Activated CD4-positive, alpha-beta T cell treated with anti-CD3 and anti-CD28 coated beads, Interleukin-2, amount 50 U/mL, for 48 hours (primary cell): ENCODE measurements around the gene EPB41L2.
"Not testable (repeated sequence)": the region's sequence is repeated elsewhere in the genome, so short reads cannot be mapped to it uniquely, and the experiment has no call there.

Experiments used
- DNase-seq, 2 experiments: peaks; one replicate each; pipeline ENCODE4 v3.0.0-alpha.2; 2020

EPB41L2 gene

DNA sequence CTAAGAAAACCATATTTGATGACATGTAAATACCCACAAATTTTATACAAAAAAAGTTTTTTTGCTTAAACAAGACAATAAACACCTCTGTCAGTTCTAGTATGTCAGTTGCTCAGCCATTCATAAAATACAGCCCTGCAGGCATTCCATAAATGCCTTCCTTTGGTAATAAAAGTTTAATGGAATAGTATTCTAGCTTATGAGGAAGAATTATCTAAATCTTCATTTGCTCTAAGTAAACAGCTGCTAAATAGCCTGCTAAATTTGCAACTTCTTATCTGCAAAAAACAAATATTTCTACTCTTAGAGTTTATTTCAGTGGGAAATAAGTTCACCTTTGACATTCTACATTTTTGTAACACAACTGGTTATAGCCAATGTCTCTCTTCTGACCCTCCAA is 127.1 kb downstream of the EPB41L2 start:
- no peak for DNase-seq

GRCh38 chr6:130934848-130935585 is 128.0 kb downstream of the EPB41L2 start:
- no peak for DNase-seq

- DNase-seq: no peak
These were observed 129.3 kb downstream of the EPB41L2 start for GRCh38 chr6:130933712-130934200.

DNA sequence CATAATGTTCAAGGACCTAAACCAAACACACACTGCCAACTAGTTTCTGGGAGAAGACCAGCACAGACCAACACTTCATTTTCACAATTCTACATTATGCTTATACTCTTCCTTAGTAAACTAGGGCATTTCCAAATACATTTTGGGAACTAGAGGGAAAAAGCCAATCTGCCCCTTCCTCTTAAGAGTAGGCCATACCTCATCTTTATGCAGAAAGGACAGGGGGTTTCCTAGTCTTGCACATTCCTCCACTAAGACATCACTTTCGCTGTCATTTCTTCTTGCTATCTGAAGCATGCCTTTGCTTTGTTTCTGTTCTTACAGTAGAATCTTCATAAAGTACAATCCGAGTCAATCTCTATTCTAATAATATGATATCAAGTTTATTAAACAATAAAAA is 130.1 kb downstream of the EPB41L2 start:
- no peak for DNase-seq

GRCh38 chr6:130932438-130932837 is 130.6 kb downstream of the EPB41L2 start:
- no peak for DNase-seq

GRCh38 chr6:130931683-130932082 is 131.4 kb downstream of the EPB41L2 start:
- DNase-seq: no peak

- DNase-seq: no peak
These were observed 133.9 kb downstream of the EPB41L2 start for GRCh38 chr6:130929036-130929678.

DNA sequence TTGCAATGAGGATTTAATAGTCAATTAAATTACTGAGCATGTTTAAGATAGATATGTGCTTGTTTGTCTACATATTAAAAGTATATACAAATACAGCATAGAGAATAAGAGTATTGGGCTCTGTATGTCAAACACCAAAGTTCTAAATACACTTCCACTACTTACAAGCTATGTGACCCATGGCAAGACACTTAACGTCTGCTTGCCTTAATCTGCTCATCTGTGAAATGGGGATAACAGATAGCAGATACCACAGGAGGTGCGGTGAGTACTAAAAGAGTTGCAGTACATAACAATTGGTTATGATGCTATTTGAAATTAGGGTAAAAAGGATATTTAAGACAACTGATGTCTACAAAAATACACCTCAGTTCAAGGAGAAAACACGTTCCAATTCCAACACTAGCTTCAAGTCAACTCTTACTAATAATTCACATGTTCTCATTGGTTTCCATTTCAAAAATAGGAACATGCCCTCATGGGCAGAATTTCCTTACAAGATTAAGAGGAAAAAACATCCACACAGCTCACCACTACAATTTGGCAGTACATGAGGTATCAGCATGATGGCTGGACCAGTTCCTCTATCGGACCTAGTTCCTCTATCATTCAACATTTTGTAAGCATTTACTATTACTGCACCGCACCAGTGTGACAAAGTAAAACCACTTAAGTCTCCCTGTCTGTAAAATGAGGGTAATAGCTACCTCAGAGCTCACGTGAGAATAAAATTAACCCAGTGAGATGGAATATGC is 134.7 kb downstream of the EPB41L2 start:
- DNase-seq: no peak

- DNase-seq: no peak
These were observed 135.7 kb downstream of the EPB41L2 start for GRCh38 chr6:130927305-130927704.

GRCh38 chr6:130923350-130923749 is 139.7 kb downstream of the EPB41L2 start:
- no peak for DNase-seq

DNA sequence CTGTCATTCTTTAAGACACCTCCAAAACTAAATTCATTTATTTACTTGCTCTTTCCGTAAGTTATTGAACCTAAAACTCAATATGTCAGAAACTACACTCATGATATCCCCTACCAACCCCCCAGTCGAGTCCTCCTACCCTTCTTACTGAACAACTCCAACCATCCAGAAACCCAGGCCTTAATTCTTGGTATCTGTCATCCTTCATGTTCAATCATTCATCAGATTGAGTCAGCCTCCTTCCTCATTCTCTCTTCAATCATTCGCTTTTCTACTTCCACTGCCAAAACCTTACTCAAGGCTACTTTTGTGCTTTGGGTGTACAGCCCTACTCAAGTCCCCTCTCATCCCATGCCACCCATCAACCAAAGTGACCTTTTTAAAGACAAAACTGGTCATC is 140.1 kb downstream of the EPB41L2 start:
- DNase-seq: no peak

DNA sequence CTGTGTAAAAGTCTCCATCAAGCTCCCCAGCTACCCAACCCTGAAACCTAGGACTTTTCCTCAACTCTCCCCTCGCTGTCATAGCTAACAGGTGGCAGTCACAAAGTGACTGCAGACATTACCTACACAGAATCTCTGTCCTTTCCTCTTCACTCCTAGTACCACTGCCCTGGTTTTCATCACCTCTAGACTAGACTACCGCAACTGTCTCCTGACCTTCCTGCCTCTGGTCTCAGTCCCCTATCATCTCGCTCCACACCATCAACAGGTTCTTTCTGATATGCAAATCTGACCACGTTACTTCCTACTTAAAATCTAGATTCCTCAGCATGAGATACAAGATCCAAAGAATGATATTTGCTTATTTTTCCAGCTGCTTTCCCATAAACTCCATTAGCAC is 142.1 kb downstream of the EPB41L2 start:
- DNase-seq: no peak

DNA sequence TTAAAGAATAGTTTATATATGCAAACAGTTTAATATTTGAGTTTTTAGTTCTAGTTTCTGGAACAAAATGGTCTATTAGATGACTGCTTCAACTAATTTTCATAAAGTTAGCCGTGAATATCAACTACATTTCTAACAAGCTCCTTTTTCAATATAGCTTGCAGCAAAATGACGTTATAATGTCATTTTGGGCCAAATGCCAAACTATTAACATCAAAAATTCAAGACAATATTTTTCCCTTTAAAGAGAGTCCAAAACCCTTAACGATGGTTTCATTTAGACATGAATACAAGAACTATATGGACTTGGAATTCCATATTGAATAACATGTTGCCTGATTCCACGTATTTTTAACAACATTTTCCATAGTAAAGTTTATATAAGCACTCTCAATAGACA is 144.9 kb downstream of the EPB41L2 start:
- DNase-seq: no peak

DNA sequence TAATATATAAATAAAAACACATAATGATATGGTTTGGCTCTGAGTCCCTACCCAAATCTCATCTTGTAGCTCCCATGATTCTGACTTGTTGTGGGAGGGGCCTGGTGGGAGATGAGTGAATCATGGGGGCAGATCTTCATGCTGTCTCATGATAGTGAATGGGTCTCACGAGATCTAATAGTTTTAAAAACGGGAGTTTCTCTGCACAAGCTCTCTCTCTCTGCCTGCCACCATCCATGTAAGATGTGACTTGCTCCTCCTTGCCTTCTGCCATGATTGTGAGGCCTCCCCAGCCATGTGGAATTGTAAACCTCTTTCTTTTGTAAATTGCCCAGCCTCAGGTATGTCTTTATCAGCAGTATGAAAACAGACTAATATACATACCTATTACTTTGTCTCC is 147.4 kb downstream of the EPB41L2 start:
- DNase-seq: not testable (repeated sequence)

DNA sequence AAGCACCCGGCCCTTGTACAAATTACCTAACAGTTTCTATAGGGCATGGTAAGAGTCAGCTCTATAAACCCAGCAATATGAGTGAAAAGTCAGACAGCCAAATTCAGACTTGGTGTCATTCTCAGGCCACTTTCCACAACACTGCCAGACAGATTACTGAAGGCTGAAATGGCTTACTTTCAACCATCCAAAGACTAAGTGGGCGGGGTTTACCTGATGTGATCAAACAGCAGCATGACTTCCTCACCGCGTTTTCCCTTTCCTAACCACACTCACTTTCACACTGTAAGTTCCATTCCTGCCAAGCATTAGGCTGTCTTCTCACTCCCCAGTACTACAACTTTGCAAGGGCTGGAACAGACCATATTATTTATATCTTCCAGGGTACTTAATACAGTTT is 149.9 kb downstream of the EPB41L2 start:
- DNase-seq: peak; percentile 1 to 26

DNA sequence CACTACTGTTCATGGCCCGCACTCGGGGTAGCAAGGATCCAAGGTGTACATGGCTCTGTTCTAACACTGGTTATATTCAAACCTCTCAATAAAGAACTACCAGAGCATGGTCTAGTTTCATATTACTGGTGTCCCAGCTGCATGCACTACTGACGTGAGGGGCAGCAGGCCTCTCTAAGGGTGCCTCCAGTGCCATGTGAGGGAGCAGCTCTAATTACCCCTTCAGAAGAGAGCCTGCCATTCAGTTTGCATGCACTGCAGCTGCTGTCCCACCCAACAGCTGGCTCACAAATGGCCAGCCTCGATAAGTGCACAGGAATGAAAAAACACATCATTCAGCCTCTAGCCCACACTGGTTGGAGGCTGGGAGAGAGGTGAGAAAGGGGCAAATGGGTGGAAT is 150.6 kb downstream of the EPB41L2 start:
- no peak for DNase-seq

DNA sequence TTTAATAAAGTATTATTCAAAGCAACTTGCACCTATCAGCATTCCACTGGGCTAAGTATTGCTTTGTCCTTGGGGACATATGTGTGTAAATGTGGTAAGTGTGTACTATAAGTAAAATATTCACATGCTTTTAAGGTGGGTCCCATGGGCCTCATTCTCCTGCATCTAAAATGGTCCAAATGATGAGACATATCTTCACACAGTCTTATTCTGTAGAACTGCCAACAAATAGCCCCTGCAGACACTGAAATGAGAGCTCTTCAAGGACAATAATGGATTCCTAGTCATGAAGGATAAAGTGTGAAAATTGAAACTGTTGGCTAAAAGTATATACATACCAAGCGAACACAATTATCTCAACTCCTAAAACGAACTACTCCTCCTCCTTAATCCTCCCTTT is 154.1 kb downstream of the EPB41L2 start:
- DNase-seq: no peak

- DNase-seq: no peak
These were observed 154.9 kb downstream of the EPB41L2 start for GRCh38 chr6:130908188-130908587.

DNA sequence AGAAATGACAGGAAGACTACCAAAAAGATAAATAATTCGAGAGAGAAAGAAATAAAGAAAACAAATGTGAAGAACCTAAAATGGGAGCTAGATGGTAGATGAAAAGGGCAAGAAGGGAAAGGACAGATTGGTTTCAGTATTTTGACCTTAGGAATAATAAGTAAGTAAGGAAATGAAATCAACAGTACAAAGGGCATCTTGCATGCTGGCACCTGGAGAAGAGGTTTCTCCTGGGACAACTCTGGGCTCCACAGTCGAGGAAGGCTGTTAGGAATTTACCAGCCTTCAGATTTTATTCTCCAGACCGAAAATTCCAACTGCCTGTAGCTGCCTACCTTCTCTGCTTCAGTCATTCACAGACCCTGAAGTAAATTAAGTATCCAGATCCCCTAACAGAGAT is 155.4 kb downstream of the EPB41L2 start:
- no peak for DNase-seq

DNA sequence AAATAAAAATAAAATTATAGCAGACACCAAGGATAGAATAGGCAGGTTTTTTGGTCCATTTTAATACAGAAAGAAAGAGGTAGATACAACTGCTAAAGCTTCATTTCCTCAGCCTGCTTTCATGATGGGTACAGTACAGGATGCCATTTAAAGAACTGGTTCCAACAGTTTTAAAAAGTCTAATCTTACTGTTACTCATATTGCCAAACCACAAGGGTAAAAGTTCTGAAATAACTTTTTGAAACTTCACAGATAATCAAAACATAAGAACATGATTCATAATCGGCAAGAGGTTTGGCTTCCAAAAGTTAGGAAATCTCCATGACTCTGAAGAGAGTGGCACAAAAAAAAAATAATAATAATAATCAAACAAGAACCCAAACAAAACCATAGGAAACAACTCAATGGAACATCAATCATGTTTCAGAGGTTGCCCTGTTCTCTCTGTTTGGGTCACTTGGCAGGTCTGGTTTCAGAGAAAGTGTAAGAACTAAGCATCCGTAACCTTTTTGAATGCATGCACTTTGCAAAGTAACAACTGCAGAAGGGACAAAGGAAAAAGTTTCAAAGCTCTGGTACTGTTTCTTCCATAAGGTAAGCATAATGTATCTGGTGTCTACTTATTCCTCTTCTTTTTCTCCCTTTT is 156.2 kb downstream of the EPB41L2 start:
- DNase-seq: no peak

DNA sequence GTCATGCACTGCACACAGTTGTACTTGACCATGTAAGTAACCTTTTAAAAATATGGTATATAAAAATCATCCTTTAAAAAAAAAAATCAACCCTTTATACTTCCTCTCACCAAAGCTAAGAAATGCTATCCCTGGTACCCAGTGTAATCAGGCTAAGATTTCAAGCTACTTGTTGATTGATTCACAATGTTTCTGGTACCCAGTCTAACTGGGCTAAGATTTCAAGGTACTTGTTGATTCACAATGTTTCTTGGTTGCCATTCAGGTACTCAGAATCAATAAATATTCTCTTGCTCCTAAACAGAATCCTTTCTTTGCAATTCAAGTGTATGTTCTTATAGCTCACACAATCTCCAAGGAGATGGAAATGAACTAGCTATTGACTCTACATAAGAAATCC is 159.4 kb downstream of the EPB41L2 start:
- DNase-seq: no peak

DNA sequence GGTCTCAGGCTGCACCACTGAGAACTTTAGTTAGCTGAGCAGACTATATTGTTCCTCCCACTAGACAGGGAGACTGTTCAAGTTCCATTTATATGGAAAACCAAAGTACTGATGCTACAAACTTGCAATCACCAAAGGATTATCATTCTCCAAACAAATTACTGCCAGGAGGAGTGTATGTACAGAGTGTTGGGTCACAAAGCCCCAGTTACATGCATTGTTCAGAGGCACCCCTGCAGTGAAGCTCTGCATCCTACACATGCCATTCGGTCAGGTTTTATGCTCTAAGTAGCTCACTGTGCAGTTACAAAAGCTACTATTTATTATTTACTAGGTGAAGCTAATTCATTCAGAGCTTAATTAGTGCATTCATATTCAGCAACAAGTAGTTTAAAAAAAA is 160.0 kb downstream of the EPB41L2 start:
- no peak for DNase-seq

DNA sequence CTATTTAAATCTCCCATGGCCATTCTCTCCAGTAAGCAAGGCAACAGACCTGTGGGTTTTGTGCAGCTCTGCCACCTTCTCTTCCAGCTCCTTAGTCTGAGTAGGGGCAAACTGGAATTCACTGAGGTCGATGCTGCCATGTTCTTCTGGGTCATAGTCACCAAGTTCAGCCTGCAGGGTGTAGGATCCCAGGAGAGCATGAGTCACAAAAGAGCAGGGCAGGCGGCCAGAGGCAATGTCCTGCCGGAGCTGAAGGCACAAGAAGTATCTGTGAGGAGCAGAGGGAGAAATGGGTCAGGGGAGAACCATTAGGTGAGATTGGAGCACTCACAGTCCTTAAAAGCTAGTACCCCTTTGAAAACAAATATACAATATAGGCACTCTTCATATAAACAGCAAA is 162.1 kb downstream of the EPB41L2 start:
- no peak for DNase-seq
